ENCODE data around the gene EIF6.
A peak's percentile ranks its signal among the peaks of the same experiment; 100 is the strongest.
"Not testable (repeated sequence)": the region's sequence is repeated elsewhere in the genome, so short reads cannot be mapped to it uniquely, and the experiment has no call there.

EIF6 gene

GRCh38 chr20:35277531-35278395 lies 6.8 kb downstream of the EIF6 start, which contains the start of gene MMP24OS:
TSS of gene MMP24OS (minus strand) at chr20:35278122. CDS start at chr20:35277929, 193 bp downstream.
- DNase-seq (ENCODE audit: low read depth): peak; percentile 85

- DNase-seq (ENCODE audit: low read depth): no peak
These were observed 7.4 kb downstream of the EIF6 start for GRCh38 chr20:35277127-35277526.

- DNase-seq (ENCODE audit: low read depth): no peak
These were observed 8.2 kb downstream of the EIF6 start for GRCh38 chr20:35276408-35276807.

GRCh38 chr20:35275741-35276251 lies 8.8 kb downstream of the EIF6 start:
- no peak for DNase-seq (ENCODE audit: low read depth)

- DNase-seq (ENCODE audit: low read depth): no peak
These were observed 10.1 kb downstream of the EIF6 start for GRCh38 chr20:35274172-35275092.

GRCh38 chr20:35273449-35274171 lies 11.0 kb downstream of the EIF6 start:
- no peak for DNase-seq (ENCODE audit: low read depth)

- no peak for DNase-seq (ENCODE audit: low read depth)
These were observed 12.7 kb downstream of the EIF6 start for GRCh38 chr20:35271904-35272303.

GRCh38 chr20:35271073-35271882 lies 13.3 kb downstream of the EIF6 start:
- DNase-seq (ENCODE audit: low read depth): no peak

GRCh38 chr20:35270021-35270902 lies 14.3 kb downstream of the EIF6 start:
- DNase-seq (ENCODE audit: low read depth): no peak

- no peak for DNase-seq (ENCODE audit: low read depth)
These were observed 15.4 kb downstream of the EIF6 start for GRCh38 chr20:35269055-35269781.

GRCh38 chr20:35267092-35267491 lies 17.5 kb downstream of the EIF6 start:
- DNase-seq (ENCODE audit: low read depth): no peak

GRCh38 chr20:35264755-35265154 lies 19.8 kb downstream of the EIF6 start:
- DNase-seq (ENCODE audit: low read depth): no peak

- DNase-seq (ENCODE audit: low read depth): no peak
These were observed 20.8 kb downstream of the EIF6 start for GRCh38 chr20:35263532-35264341.

- not testable (repeated sequence) for DNase-seq (ENCODE audit: low read depth)
These were observed 21.6 kb downstream of the EIF6 start for GRCh38 chr20:35262731-35263531.

GRCh38 chr20:35262321-35262720 lies 22.3 kb downstream of the EIF6 start:
- DNase-seq (ENCODE audit: low read depth): not testable (repeated sequence)

GRCh38 chr20:35260426-35260825 lies 24.1 kb downstream of the EIF6 start:
- DNase-seq (ENCODE audit: low read depth): no peak

GRCh38 chr20:35257175-35257909 lies 27.2 kb downstream of the EIF6 start:
- DNase-seq (ENCODE audit: low read depth): no peak

Measured in activated T-helper 1 cell treated with Interleukin-2 at 50 U/mL for 16 hours (primary cell).